ENCODE data around the gene NMNAT3. TPM values are rescaled to one million over a fixed set of nuclear protein-coding genes. Genes with fewer than 3 reads are reported as not detected.

Gene NMNAT3
- total RNA-seq, 1 experiment from 2014 or later = 1.3 TPM

GRCh38 chr3:139629033-139629432 is 48.7 kb downstream of the NMNAT3 start:
- Histone ChIP-seq H3K4me1 (ENCODE audit: insufficient read depth, low read length) (no peaks in the 10 kb centered on the region), H3K4ac (ENCODE audit: low read depth, low read length) (no peak overlapping the region), H3K18ac (ENCODE audit: insufficient read length, low read depth, low read length) (no peak overlapping the region), H4K8ac (replicated peaks; ENCODE audit: insufficient read length, low read depth, low read length) (no peak overlapping the region), H3T11ph (ENCODE audit: low read length) (no peak overlapping the region), H3K27me3 (ENCODE audit: insufficient read depth, low read length) (no peaks in the 10 kb centered on the region), H2BK5ac (ENCODE audit: insufficient read length, low read length) (no peak overlapping the region), H3K23ac (ENCODE audit: insufficient read length, low read depth, low read length) (no peak overlapping the region), H3K79me2 (ENCODE audit: insufficient read depth, low read length) (no peaks in the 10 kb centered on the region), H4K91ac (ENCODE audit: insufficient read length, low read depth, low read length) (no peak overlapping the region), H2BK12ac (ENCODE audit: insufficient read length, low read depth, low read length) (no peak overlapping the region), H4K5ac (ENCODE audit: insufficient read length, low read depth, low read length) (no peak overlapping the region), H2AK5ac (ENCODE audit: insufficient read length, low read length) (no peak overlapping the region), H2BK15ac (ENCODE audit: low read depth, low read length) (no peak overlapping the region), H3K23me2 (ENCODE audit: insufficient read length, low read depth, low read length, poor library complexity, severe bottlenecking) (no peaks in the 10 kb centered on the region), H3K9me3 (ENCODE audit: control insufficient read depth, low read depth, low read length) (no peaks in the 10 kb centered on the region), H2BK120ac (ENCODE audit: low read depth, low read length, poor library complexity, severe bottlenecking) (no peak overlapping the region), H2AFZ (ENCODE audit: low read length) (no peak overlapping the region), H2BK20ac (ENCODE audit: low read depth, low read length, poor library complexity, severe bottlenecking) (no peak overlapping the region), H4K20me1 (ENCODE audit: control insufficient read depth, insufficient read depth, insufficient read length) (no peaks in the 10 kb centered on the region), H3K27ac (ENCODE audit: insufficient read length, low read depth, low read length) (no peak overlapping the region), H3K4me2 (ENCODE audit: insufficient read depth, insufficient read length, low read length) (no peak overlapping the region), H3K56ac (ENCODE audit: insufficient read length, low read depth, low read length) (no peak overlapping the region), H3K14ac (ENCODE audit: insufficient read depth, low read length) (no peak overlapping the region), H3K79me1 (ENCODE audit: insufficient read depth, low read depth, low read length, poor library complexity, severe bottlenecking) (no peaks in the 10 kb centered on the region), H3K9ac (ENCODE audit: extremely low read depth, insufficient read length, low read length) (no peak overlapping the region)
- TF ChIP-seq CTCF (conservative IDR thresholded peaks at IDR 0.05) = peak; percentile 70
- no peak overlapping the region for H3K27ac Mint-ChIP-seq
- H3K4me3 Mint-ChIP-seq = no peak overlapping the region
- WGBS (ENCODE audit: extremely low coverage, insufficient read length, low lambda C conversion rate) = no CpG with 5 or more reads among the region's 3 CpGs
- H3K27me3 Mint-ChIP-seq (ENCODE audit: low read depth) = no peaks in the 10 kb centered on the region; the same call in 1 of the 2 replicates
- H3K36me3 Mint-ChIP-seq (ENCODE audit: insufficient read depth in 1 of 3, low read depth in 3 of 3) = no peaks in the 10 kb centered on the region
- H3K4me1 Mint-ChIP-seq = peaks cover 3 to 6% of the 10 kb centered on the region in 2 experiments; a peak in 3 of 4 replicates
- peak; percentile 71 for DNase-seq
- H3K9me3 Mint-ChIP-seq = no peaks in the 10 kb centered on the region
